Tibial nerve (tissue), 3 donors: ENCODE results near the gene NCK2.

Experiments used
- CTCF ChIP-seq, 5 experiments: fragments of 200-600 bp in 3 of 5; fragments of 450-650 bp in 2 of 5; sonication (generic) in 3 of 5; IDR thresholded peaks; one replicate each; pipeline ENCODE4 v1.5.1; 2016 to 2019; ENCODE audit warnings: antibody characterized with exemption in 5 of 5, mild to moderate bottlenecking in 3 of 5, moderate library complexity in 2 of 5
- POLR2A ChIP-seq, 2 donors: fragments of 450-650 bp; IDR thresholded peaks; one replicate each; pipeline ENCODE4 v1.6.1; 2017; ENCODE audit warnings: antibody characterized with exemption in 2 of 2, mild to moderate bottlenecking in 2 of 2, moderate library complexity in 2 of 2

GRCh38 chr2:105932582-105932981, 187.9 kb downstream of the NCK2 start:
- TF ChIP-seq CTCF (IDR thresholded peaks at IDR 0.05) (no peak), POLR2A (IDR thresholded peaks at IDR 0.05) (no peak)
